IPS-18a (cell line): Measurements from ENCODE around the gene THADA.

Experiments used
- H3K27ac ChIP-seq: one replicate; pipeline ENCODE4 v1.5.1; 2013; ENCODE audit warnings: low read length
- H3K27me3 ChIP-seq: one replicate; pipeline ENCODE4 v1.6.1; 2013; ENCODE audit warnings: mild to moderate bottlenecking, low read length; ENCODE audit not compliant: control insufficient read depth, insufficient read depth
- H3K36me3 ChIP-seq: one replicate; pipeline ENCODE4 v1.6.1; 2013; ENCODE audit warnings: low read depth, low read length; ENCODE audit not compliant: control insufficient read depth
- H3K4me1 ChIP-seq: one replicate; pipeline ENCODE4 v1.6.1; 2013; ENCODE audit warnings: low read depth, low read length; ENCODE audit not compliant: control insufficient read depth
- H3K4me3 ChIP-seq: one replicate; pipeline ENCODE4 v1.5.1; 2013; ENCODE audit warnings: low read length
- H3K9ac ChIP-seq: one replicate; pipeline ENCODE4 v1.6.1; 2013; ENCODE audit warnings: mild to moderate bottlenecking, low read length, moderate library complexity
- H3K9me3 ChIP-seq: one replicate; pipeline ENCODE4 v1.6.1; 2013; ENCODE audit warnings: low read depth, low read length; ENCODE audit not compliant: control insufficient read depth

THADA gene

DNA sequence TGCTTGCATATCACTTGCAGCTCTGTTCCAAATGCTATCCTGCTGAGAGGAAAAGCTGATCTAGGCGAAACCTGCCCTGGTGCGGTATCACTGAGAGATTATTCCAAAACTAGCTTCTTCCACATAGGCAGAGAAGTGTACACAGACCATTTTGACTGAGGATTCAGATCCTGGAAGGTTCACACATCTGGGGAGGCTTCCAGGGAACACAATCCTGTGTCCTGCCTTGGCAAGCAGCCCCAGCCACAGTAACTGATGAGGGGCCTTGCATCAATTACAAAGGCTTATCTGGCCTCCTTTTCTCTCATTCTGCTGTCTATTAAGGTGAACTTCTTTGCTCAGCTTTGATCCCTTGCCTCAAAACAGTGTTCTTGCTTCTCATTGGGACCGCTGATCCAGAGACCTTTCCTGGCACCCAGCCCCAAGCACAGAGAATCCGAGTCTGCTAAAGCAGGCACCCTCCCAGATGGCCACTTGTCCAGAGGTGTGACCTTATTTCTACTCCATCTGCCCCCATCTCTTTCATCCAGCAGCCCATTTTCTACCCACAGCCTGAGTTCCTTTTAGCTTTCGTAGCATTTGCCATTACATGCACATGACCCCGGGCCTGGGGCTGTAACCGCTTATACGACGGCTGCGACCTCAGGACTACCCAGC is 317.1 kb downstream of the THADA start:
- H3K27ac ChIP-seq: no peak overlapping the region
- no peaks in the 10 kb centered on the region for H3K9me3 ChIP-seq

DNA sequence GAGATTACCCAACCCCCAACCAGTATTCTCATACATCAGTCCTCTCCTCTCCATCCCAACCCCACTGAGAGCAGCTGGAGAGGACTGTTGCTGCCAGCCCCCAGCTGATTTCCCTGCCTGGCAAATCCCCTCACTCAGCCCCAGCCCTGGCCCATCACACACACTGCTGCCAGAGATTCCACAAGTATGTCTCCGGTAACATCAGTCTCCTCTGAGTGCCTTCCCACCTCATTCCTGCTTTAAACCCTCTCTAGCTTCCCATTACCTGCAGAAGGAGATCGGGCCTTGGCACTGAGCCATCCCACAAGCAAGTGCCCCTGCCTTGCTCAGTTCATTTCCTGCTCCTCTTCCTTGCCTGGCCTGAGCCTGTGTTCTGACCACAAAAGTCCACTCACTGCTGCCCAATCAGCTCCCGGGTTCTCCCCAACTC is 318.9 kb downstream of the THADA start:
- Histone ChIP-seq H3K27ac (no peak overlapping the region), H3K27me3 (no peaks in the 10 kb centered on the region), H3K9me3 (no peaks in the 10 kb centered on the region), H3K4me1 (peaks cover 3% of the 10 kb centered on the region), H3K36me3 (peaks cover 3% of the 10 kb centered on the region), H3K9ac (no peak overlapping the region), H3K4me3 (no peak overlapping the region)

More for the DNA sequence above, 317.1 kb downstream of the THADA start:
- H3K4me3 ChIP-seq: no peak overlapping the region
- H3K4me1 ChIP-seq: peaks cover 3% of the 10 kb centered on the region
- H3K9ac ChIP-seq: no peak overlapping the region
- no peaks in the 10 kb centered on the region for H3K27me3 ChIP-seq
- peaks cover 3% of the 10 kb centered on the region for H3K36me3 ChIP-seq

DNA sequence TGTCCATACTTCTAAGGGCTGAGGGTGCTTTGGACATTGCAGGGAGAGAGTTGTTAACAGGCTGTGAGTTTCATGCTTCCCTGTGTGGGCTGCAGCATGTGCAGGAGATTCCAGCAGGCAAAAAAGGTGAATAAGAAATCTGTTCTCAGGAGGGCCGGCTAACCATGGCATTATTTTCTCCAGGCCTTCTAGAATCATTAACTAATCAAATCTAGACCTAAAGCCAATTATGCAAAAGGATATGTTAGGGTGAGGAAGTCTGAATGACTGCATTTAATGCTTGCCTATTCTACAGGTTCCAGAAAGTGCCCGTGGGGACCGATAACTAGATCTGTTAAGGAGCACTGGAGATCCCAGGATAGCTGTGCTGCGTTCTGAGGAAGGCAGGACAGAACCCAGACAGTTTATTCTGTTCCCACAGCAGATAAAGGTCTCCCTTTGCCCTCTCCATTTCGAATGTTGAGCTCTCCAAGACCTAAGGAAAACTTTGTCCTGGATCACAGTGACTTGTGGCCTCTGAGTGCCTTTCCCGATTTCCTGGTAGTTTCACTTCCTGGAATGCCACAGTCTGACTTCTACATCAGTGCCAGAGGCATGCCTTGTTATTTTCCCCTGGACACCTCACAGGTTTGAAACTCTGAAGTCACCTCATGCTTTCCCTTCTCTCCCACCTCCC is 319.4 kb downstream of the THADA start:
- H3K9ac ChIP-seq: no peak overlapping the region
- H3K4me3 ChIP-seq: no peak overlapping the region
- H3K27me3 ChIP-seq: no peaks in the 10 kb centered on the region
- H3K27ac ChIP-seq: no peak overlapping the region
- peaks cover 3% of the 10 kb centered on the region for H3K4me1 ChIP-seq
- peaks cover 3% of the 10 kb centered on the region for H3K36me3 ChIP-seq
- H3K9me3 ChIP-seq: no peaks in the 10 kb centered on the region

DNA sequence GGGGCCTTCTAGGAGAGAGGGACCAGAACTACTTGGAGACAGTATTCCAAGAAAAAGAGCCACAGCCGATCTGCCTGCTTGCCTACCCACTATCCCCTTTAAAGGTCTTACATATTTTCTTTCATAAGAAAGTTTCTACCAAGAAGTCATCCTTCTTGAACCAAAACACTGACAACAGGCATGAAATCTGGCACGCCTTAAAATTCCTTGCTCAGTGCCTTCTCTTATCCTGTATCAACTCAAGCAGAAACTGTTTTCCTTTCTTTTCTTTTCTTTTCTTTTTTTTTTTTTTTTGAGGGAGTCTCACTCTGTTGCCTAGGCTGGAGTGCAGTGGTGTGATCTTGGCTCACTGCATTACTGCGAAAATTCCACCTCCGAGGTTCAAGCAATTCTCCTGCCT is 321.1 kb downstream of the THADA start:
- peaks cover 3% of the 10 kb centered on the region for H3K4me1 ChIP-seq
- H3K9ac ChIP-seq: no peak overlapping the region
- no peaks in the 10 kb centered on the region for H3K9me3 ChIP-seq
- H3K4me3 ChIP-seq: no peak overlapping the region
- H3K27me3 ChIP-seq: no peaks in the 10 kb centered on the region
- H3K27ac ChIP-seq: no peak overlapping the region
- H3K36me3 ChIP-seq: peaks cover 3% of the 10 kb centered on the region

DNA sequence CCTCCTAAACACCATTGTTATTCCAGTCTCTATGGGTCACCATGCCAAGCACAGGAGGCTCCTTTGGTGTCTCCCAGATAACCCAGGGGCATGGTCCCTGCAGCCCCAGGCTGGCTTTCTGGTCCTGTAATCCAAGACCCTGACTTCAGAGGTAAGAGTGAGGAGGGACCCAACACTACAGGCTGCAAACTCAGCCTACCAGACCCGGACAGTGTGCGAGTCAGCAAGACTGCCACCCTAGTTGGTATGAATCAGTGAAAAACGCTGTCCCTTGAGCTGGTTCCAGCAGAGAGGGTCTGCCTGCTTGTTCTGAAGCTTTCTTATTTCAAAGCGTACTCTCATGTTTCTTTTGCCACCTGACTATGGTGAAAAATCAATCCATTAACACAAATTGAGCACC is 321.8 kb downstream of the THADA start:
- Histone ChIP-seq H3K36me3 (no peaks in the 10 kb centered on the region), H3K4me1 (peaks cover 3% of the 10 kb centered on the region), H3K27ac (no peak overlapping the region), H3K4me3 (no peak overlapping the region), H3K9ac (no peak overlapping the region), H3K9me3 (no peaks in the 10 kb centered on the region), H3K27me3 (no peaks in the 10 kb centered on the region)

DNA sequence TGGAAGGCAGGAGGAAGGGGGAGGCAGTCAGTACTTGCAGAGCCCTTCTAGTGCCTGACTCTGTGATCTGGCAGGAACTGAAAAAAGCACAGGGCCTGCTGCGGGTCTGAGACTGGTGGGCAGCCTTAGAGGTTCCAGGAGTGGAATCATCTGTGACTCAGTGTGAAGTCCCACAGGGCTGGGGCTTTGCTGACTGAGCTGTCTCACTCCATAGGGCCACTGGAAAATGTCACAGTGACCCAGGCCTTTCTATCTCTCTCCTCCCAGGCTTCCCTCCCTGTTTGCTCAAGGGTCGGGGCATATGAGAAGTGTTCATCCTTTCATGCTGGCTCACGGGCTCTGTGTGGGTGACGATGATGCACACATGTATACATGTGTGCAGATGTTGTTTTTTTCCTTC is 322.3 kb downstream of the THADA start:
- H3K27me3 ChIP-seq: no peaks in the 10 kb centered on the region
- peaks cover 4% of the 10 kb centered on the region for H3K4me1 ChIP-seq
- no peak overlapping the region for H3K9ac ChIP-seq
- no peaks in the 10 kb centered on the region for H3K36me3 ChIP-seq
- no peak overlapping the region for H3K27ac ChIP-seq
- H3K4me3 ChIP-seq: no peak overlapping the region
- no peaks in the 10 kb centered on the region for H3K9me3 ChIP-seq

DNA sequence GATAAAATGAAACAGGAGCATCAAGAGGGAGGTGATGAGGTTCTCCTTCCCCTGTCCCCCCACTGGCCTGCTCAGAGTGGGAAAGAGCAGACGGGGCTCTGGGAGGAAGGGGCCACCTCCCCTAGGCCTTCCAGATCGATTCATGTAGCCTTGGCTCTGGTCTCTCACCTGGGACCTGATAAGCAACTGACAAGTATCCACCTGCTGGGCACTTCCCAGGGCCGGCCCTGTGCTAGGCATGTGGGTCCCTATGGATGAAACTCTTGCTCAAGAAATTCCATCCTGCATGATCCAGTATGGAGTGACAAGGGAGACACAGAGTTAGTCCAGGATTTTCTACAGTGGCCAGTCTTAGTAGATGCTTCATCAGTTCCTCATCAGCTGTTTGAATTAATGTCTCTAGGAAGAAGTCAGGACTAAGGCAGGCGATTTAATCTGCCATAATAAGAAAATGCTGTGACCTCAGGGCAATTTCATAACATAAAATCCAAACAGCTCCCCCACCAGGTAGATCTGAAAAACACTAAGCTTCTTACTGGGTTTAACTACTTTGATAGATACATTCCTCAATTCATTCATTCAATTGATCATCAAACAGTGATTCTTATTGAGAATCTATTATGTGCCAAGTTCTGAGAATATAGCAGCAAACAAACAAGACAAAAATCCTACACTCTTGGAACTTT is 324.8 kb downstream of the THADA start:
- H3K4me1 ChIP-seq: peaks cover 12% of the 10 kb centered on the region
- no peaks in the 10 kb centered on the region for H3K27me3 ChIP-seq
- H3K36me3 ChIP-seq: no peaks in the 10 kb centered on the region
- H3K27ac ChIP-seq: no peak overlapping the region
- H3K4me3 ChIP-seq: no peak overlapping the region
- no peak overlapping the region for H3K9ac ChIP-seq
- no peaks in the 10 kb centered on the region for H3K9me3 ChIP-seq

GRCh38 chr2:43270461-43270860 is 325.4 kb downstream of the THADA start:
- Histone ChIP-seq H3K4me1 (peaks cover 16% of the 10 kb centered on the region), H3K9me3 (no peaks in the 10 kb centered on the region), H3K27ac (no peak overlapping the region)

DNA sequence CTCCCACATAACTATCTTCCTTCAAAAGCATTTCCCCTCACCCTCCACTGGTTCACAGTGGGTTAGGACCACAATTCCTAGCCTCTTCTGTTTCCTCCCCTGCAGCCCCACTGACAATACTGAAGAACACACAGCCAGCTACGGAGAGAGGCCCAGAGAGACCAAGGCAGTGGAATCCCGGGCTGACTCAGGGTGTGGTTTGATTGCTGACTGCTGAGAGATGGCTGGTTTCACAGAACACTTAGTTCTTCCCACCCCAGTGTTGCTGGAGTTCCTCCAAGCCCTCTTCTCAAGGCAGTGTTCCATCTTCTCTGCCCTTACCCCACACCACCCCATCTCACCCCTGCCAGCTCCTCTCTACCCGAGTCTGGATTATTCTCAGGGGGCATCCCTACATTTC is 326.1 kb downstream of the THADA start:
- Histone ChIP-seq H3K4me1 (peaks cover 18% of the 10 kb centered on the region), H3K27ac (no peak overlapping the region), H3K36me3 (no peaks in the 10 kb centered on the region), H3K9me3 (no peaks in the 10 kb centered on the region), H3K27me3 (no peaks in the 10 kb centered on the region), H3K4me3 (no peak overlapping the region), H3K9ac (no peak overlapping the region)

More at GRCh38 chr2:43270461-43270860, 325.4 kb downstream of the THADA start:
- Histone ChIP-seq H3K4me3 (no peak overlapping the region), H3K9ac (no peak overlapping the region), H3K27me3 (no peaks in the 10 kb centered on the region), H3K36me3 (no peaks in the 10 kb centered on the region)

GRCh38 chr2:43269074-43269572 is 326.7 kb downstream of the THADA start:
- H3K36me3 ChIP-seq: no peaks in the 10 kb centered on the region
- no peaks in the 10 kb centered on the region for H3K9me3 ChIP-seq
- peaks cover 18% of the 10 kb centered on the region for H3K4me1 ChIP-seq
- H3K27ac ChIP-seq: no peak overlapping the region
- no peaks in the 10 kb centered on the region for H3K27me3 ChIP-seq
- no peak overlapping the region for H3K9ac ChIP-seq
- H3K4me3 ChIP-seq: no peak overlapping the region

DNA sequence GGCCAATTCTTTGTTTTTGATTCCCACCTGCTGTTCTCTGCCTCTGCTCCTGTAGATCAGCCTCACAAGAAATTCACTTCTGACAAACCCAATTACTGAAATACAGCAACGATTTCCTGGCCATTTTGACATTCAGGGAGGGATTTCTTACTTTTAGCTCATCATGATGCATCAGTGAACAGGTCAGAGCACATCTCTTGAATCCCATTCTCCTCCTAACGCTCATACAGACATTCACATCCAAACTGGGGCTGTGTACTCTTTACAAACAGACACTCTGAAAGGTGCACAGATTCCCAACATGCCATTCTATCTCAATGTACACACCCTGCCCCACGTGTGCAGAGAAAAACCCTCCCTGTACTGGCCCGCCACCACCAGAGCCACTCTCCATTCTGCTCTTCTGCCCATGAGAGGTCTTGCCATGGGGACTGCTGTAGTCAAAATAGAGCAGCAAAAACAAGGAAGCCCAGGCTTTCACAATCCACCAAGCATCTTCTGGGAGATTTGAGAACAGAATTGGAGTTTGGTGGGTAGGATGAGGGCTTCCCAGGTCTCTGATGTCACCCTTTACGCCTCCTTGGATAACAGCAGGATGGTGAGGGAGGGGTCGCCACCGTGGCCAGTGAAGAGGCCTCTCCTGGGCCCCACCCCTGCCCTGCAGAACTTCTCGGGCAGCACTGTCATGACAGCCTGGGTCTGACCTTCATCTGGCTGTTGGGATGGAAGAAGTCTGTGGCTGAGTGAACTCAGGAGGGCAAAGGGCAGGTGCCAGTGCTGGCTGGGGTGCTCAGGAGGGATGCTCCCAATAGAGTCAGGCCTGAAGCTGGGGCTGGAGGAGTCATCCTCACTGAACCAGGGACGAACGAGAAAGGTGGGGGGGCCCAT is 327.5 kb downstream of the THADA start:
- H3K4me3 ChIP-seq: no peak overlapping the region
- H3K9me3 ChIP-seq: no peaks in the 10 kb centered on the region
- no peak overlapping the region for H3K27ac ChIP-seq
- no peaks in the 10 kb centered on the region for H3K27me3 ChIP-seq
- no peak overlapping the region for H3K9ac ChIP-seq
- peaks cover 18% of the 10 kb centered on the region for H3K4me1 ChIP-seq
- H3K36me3 ChIP-seq: no peaks in the 10 kb centered on the region
